Omental fat pad (tissue), 4 donors: ENCODE results near the gene SPEF1. TPM values are rescaled to one million over a fixed set of nuclear protein-coding genes. Genes with fewer than 3 reads are reported as not detected.

Source experiments
- ATAC-seq: fragments of 150-250 bp; one replicate; pipeline ENCODE4 v1.9.1; 2016; ENCODE audit warnings: mild to moderate bottlenecking, moderate library complexity; ENCODE audit not compliant: low FRiP score
- DNase-seq: peaks from one replicate; pipeline ENCODE4 v3.0.0-alpha.2; 2019; ENCODE audit warnings: low spot score
- CTCF ChIP-seq, 3 donors: fragments of 450-650 bp; IDR thresholded peaks; one replicate each; pipeline ENCODE4 v1.5.1; 2016 to 2017; ENCODE audit warnings: antibody characterized with exemption in 3 of 3, mild to moderate bottlenecking in 3 of 3, moderate library complexity in 2 of 3
- total RNA-seq, 4 donors: library from RNA; depleted of rRNA; stranded (reverse); fragments of >200 nt; gene quantifications; one replicate each; pipeline ENCODE4 v1.1.0, GENCODE V29; 2016

The SPEF1 gene
- total RNA-seq, 4 donors from 2014 or later = 0.56 TPM; not detected in 3

GRCh38 chr20:3801846-3802245 lies 20.6 kb upstream of the SPEF1 start:
- no peak for ATAC-seq
- DNase-seq = no peak
- TF ChIP-seq CTCF (IDR thresholded peaks at IDR 0.05) = no peak

GRCh38 chr20:3801299-3801698 lies 20.1 kb upstream of the SPEF1 start:
- TF ChIP-seq CTCF (IDR thresholded peaks at IDR 0.05) = no peak
- ATAC-seq = no peak
- DNase-seq = no peak

- no peak for TF ChIP-seq CTCF (IDR thresholded peaks at IDR 0.05)
- ATAC-seq (no peak), DNase-seq (no peak)
These were observed 19.6 kb upstream of the SPEF1 start for GRCh38 chr20:3800878-3801260.

GRCh38 chr20:3800256-3800877 lies 19.1 kb upstream of the SPEF1 start:
- ATAC-seq (no peak), DNase-seq (no peak)
- TF ChIP-seq CTCF (IDR thresholded peaks at IDR 0.05) = no peak

- no peak for ATAC-seq
- TF ChIP-seq CTCF (IDR thresholded peaks at IDR 0.05) = no peak
- no peak for DNase-seq
These were observed 17.6 kb upstream of the SPEF1 start for GRCh38 chr20:3798908-3799248.

- DNase-seq = no peak
- no peak for TF ChIP-seq CTCF (IDR thresholded peaks at IDR 0.05)
- ATAC-seq = no peak
These were observed 17.1 kb upstream of the SPEF1 start for GRCh38 chr20:3798373-3798768.

GRCh38 chr20:3797592-3798372 lies 16.5 kb upstream of the SPEF1 start:
- DNase-seq = no peak
- no peak for ATAC-seq
- no peak for TF ChIP-seq CTCF (IDR thresholded peaks at IDR 0.05)
